Esophagus squamous epithelium (tissue), 5 donors: ENCODE measurements around the gene GPX3. TPM values are rescaled to one million over a fixed set of nuclear protein-coding genes. Genes with fewer than 3 reads are reported as not detected.

Source experiments
- DNase-seq: peaks from one replicate; lab custom pipeline; 2025; lab: John Stamatoyannopoulos, UW
- H3K27ac ChIP-seq, 4 donors: fragments of 200-600 bp; sonication (generic); one replicate each; pipeline ENCODE4 v1.5.1; 2016 to 2019; ENCODE audit warnings: mild to moderate bottlenecking in 1 of 4
- H3K27me3 ChIP-seq, 4 donors: fragments of 200-600 bp; sonication (generic); 1 replicate in 3 of 4; 2 replicates in 1 of 4; pipeline versions ENCODE4 v1.5.1 to v1.6.0; 2017 to 2021; ENCODE audit warnings: antibody characterized with exemption in 1 of 4
- H3K36me3 ChIP-seq, 3 donors: fragments of 200-600 bp; sonication (generic); one replicate each; pipeline ENCODE4 v1.5.1; 2016 to 2019
- H3K4me1 ChIP-seq, 3 donors: fragments of 200-600 bp; sonication (generic); one replicate each; pipeline ENCODE4 v1.5.1; 2017 to 2019
- H3K4me3 ChIP-seq, 4 donors: fragments of 200-600 bp; sonication (generic); 1 replicate in 3 of 4; 2 replicates in 1 of 4; pipeline ENCODE4 v1.5.1; 2016 to 2019; ENCODE audit warnings: mild to moderate bottlenecking in 2 of 4, moderate library complexity in 1 of 4
- H3K9me3 ChIP-seq, 3 donors: fragments of 200-600 bp; sonication (generic); one replicate each; pipeline ENCODE4 v1.5.1; 2016 to 2019
- CTCF ChIP-seq, 6 experiments: fragments of 450-650 bp in 4 of 6; fragments of 200-600 bp in 2 of 6; sonication (generic) in 2 of 6; IDR thresholded peaks; one replicate each; pipeline ENCODE4 v1.5.1; 2016 to 2019; ENCODE audit warnings: antibody characterized with exemption in 6 of 6, mild to moderate bottlenecking in 4 of 6, moderate library complexity in 4 of 6
- POLR2A ChIP-seq, 4 donors: fragments of 450-650 bp; IDR thresholded peaks; one replicate each; pipeline ENCODE4 v1.6.1; 2017; ENCODE audit warnings: antibody characterized with exemption in 4 of 4, mild to moderate bottlenecking in 4 of 4, moderate library complexity in 3 of 4
- WGBS, 2 donors: methylation state at CpG; one replicate each; pipeline ENCODE4 v1.1.5; 2018; 5-methylcytosine and 5-hydroxymethylcytosine counted together
- intact Hi-C: fragments of 100-400 bp; cut with DNase I; formaldehyde crosslinking; loops from one replicate; pipeline ENCODE4 v1.15.0; 2022
- total RNA-seq, 4 donors: library from RNA; depleted of rRNA; stranded (reverse); fragments of >200 nt; gene quantifications; one replicate each; pipeline ENCODE4 v1.1.0, GENCODE V29; 2016
- donor health status: DM: yes; HTN: yes; CAD: no.

GPX3 gene
- total RNA-seq, 4 donors from 2014 or later = 166 to 1,028 (median 489) TPM

GRCh38 chr5:151060742-151061141 lies 40.4 kb downstream of the GPX3 start:
- WGBS, 2 donors = 93 to 95% methylated on average over 6 of the region's 6 CpGs
- Histone ChIP-seq H3K4me3 (no peak overlapping the region), H3K27ac (peak overlapping the region in 3 of 4 donors; percentile 18 to 59 (median 49)), H3K27me3 (no peaks in the 10 kb centered on the region), H3K4me1 (peaks cover 19 to 50% (median 35%) of the 10 kb centered on the region in 3 donors), H3K36me3 (peaks cover 0 to 94% (median 22%) of the 10 kb centered on the region in 3 donors), H3K9me3 (no peaks in the 10 kb centered on the region)
- no peak for DNase-seq
- TF ChIP-seq POLR2A (IDR thresholded peaks at IDR 0.05) (no peak), CTCF (IDR thresholded peaks at IDR 0.05) (no peak)
- intact Hi-C loops = no loop called here

GRCh38 chr5:151062405-151063141 lies 42.2 kb downstream of the GPX3 start:
- TF ChIP-seq CTCF (IDR thresholded peaks at IDR 0.05) = no peak
- TF ChIP-seq POLR2A (IDR thresholded peaks at IDR 0.05) = no peak
- DNase-seq = no peak
- peaks cover 0 to 88% (median 17%) of the 10 kb centered on the region in 3 donors for H3K36me3 ChIP-seq
- H3K4me3 ChIP-seq = no peak overlapping the region
- WGBS, 2 donors = 81 to 100% methylated on average over 2 to 5 of the region's 5 CpGs
- peaks cover 28 to 67% (median 47%) of the 10 kb centered on the region in 3 donors for H3K4me1 ChIP-seq
- no peaks in the 10 kb centered on the region for H3K9me3 ChIP-seq
- intact Hi-C loops = no loop called here
- H3K27ac ChIP-seq = peak overlapping the region in 3 of 4 donors; percentile 63 to 75 (median 72)
- H3K27me3 ChIP-seq = no peaks in the 10 kb centered on the region

- TF ChIP-seq POLR2A (IDR thresholded peaks at IDR 0.05) = no peak
- no peak for TF ChIP-seq CTCF (IDR thresholded peaks at IDR 0.05)
- WGBS, 2 donors = 57 to 65% methylated on average over 10 to 14 of the region's 17 CpGs
- peaks cover 0 to 86% (median 17%) of the 10 kb centered on the region in 3 donors for H3K36me3 ChIP-seq
Observed at GRCh38 chr5:151063142-151063989, 43.0 kb downstream of the GPX3 start.

GRCh38 chr5:151064916-151065499 lies 44.6 kb downstream of the GPX3 start:
- no peak overlapping the region for H3K27ac ChIP-seq
- intact Hi-C loops = no loop called here
- H3K4me3 ChIP-seq = no peak overlapping the region
- H3K27me3 ChIP-seq = no peaks in the 10 kb centered on the region
- peaks cover 49 to 88% (median 70%) of the 10 kb centered on the region in 3 donors for H3K4me1 ChIP-seq
- no peak for TF ChIP-seq CTCF (IDR thresholded peaks at IDR 0.05)
- no peak for TF ChIP-seq POLR2A (IDR thresholded peaks at IDR 0.05)
- peaks cover 0 to 84% (median 12%) of the 10 kb centered on the region in 3 donors for H3K36me3 ChIP-seq
- no peaks in the 10 kb centered on the region for H3K9me3 ChIP-seq
- no peak for DNase-seq
- WGBS, 2 donors = 95 to 97% methylated on average over 8 to 10 of the region's 12 CpGs

More at GRCh38 chr5:151063142-151063989, 43.0 kb downstream of the GPX3 start:
- H3K4me1 ChIP-seq = peaks cover 33 to 75% (median 55%) of the 10 kb centered on the region in 3 donors
- DNase-seq = no peak
- H3K9me3 ChIP-seq = no peaks in the 10 kb centered on the region
- peak overlapping the region in 1 of 4 donors; percentile 22 for H3K4me3 ChIP-seq
- intact Hi-C loops = no loop called here
- peak overlapping the region; percentile 25 to 75 (median 68) for H3K27ac ChIP-seq
- H3K27me3 ChIP-seq = no peaks in the 10 kb centered on the region
